K562 (cell line): ENCODE results near the gene MRPL22. TPM values are rescaled to one million over a fixed set of nuclear protein-coding genes. Genes with fewer than 3 reads are reported as not detected.

Experiments used
- ATAC-seq: fragments of 200-7000 bp; cut with Tn5 transposase; 3 replicates; pipeline ENCODE4 v1.9.1; 2020; ENCODE audit warnings: moderate library complexity
- BruUV-seq: library from RNA; stranded (reverse); fragments of 400-500 nt; replicated peaks from 2 replicates; lab custom pipeline; 2021; lab: Mats Ljungman, UMichigan
- CTCF ChIA-PET: fragments of 300-600 bp; formaldehyde crosslinking; extraction: SDS; loops from one replicate; lab custom pipeline; 2021; ENCODE audit warnings: low intra/inter-chr PET ratio; lab: Yijun Ruan, JAX
- POLR2A ChIA-PET: fragments of 300-600, 350-650 bp; sonication (Branson Sonifier 250); formaldehyde crosslinking; extraction: SDS; loops from one replicate; lab custom pipeline; 2021; ENCODE audit warnings: antibody characterized with exemption, inconsistent platforms; lab: Yijun Ruan, JAX
- DNase-seq, 4 experiments: peaks; one replicate each; pipeline versions ENCODE4 v3.0.0 to v3.0.0-alpha.2; 2011 to 2018; ENCODE audit warnings: low spot score in 3 of 4, mixed read lengths in 3 of 4; ENCODE audit errors: extremely low read depth in 1 of 4
- FAIRE-seq: peaks from 2 replicates; lab custom pipeline; 2011; peaks lifted over from hg19 to GRCh38; lab: Jason Lieb, UNC
- H2AFZ ChIP-seq: 2 replicates; pipeline ENCODE4 v1.6.0; 2011; ENCODE audit warnings: low read depth, low read length, control low read depth, inconsistent platforms
- H3K27ac ChIP-seq: fragments of 200-600 bp; 3 replicates; pipeline ENCODE4 v1.8.0; 2011; ENCODE audit warnings: low read depth, mild to moderate bottlenecking, control low read depth, inconsistent platforms, low read length, moderate library complexity, mixed read lengths; ENCODE audit errors: extremely low read depth
- H3K27me3 ChIP-seq, 2 experiments: fragments of 300-600 bp in 1 of 2; 2 replicates in 1 of 2; 3 replicates in 1 of 2; pipeline versions ENCODE4 v1.6.0 to v1.8.0; 2011; ENCODE audit warnings: inconsistent platforms in 2 of 2, low read length in 2 of 2, mild to moderate bottlenecking in 1 of 2, mixed read lengths in 1 of 2, moderate library complexity in 1 of 2; ENCODE audit not compliant: control insufficient read depth in 2 of 2, insufficient read depth in 2 of 2
- H3K36me3 ChIP-seq: fragments of 300-600 bp; 3 replicates; pipeline ENCODE4 v1.8.0; 2011; ENCODE audit warnings: mild to moderate bottlenecking, low read length, inconsistent platforms; ENCODE audit not compliant: control insufficient read depth, insufficient read depth
- H3K4me1 ChIP-seq, 2 experiments: fragments of 200-600 bp in 1 of 2; replicated peaks in 1 of 2; 2 replicates in 1 of 2; 3 replicates in 1 of 2; pipeline versions ENCODE4 v1.5.1 to v1.8.0; 2011; ENCODE audit warnings: inconsistent platforms in 2 of 2, low read length in 2 of 2, mild to moderate bottlenecking in 1 of 2, mixed read lengths in 1 of 2, moderate library complexity in 1 of 2; ENCODE audit not compliant: control insufficient read depth in 2 of 2, insufficient read depth in 2 of 2
- H3K4me2 ChIP-seq: 2 replicates; pipeline ENCODE4 v1.6.1; 2011; ENCODE audit warnings: low read length, control low read depth, inconsistent platforms, mixed read lengths; ENCODE audit not compliant: insufficient read depth
- H3K4me3 ChIP-seq: fragments of 200-600 bp; sonication (generic), shearing (Covaris generic); 2 replicates; pipeline ENCODE4 v1.5.1; 2016; ENCODE audit warnings: control low read depth, inconsistent platforms
- H3K79me2 ChIP-seq: fragments of 200-600 bp; 3 replicates; pipeline ENCODE4 v1.8.0; 2011; ENCODE audit warnings: low read length, inconsistent platforms; ENCODE audit not compliant: control insufficient read depth, insufficient read depth
- H3K9ac ChIP-seq, 2 experiments: 2 replicates each; pipeline versions ENCODE4 v1.6.0 to v1.6.1; 2011; ENCODE audit warnings: low read depth in 2 of 2, low read length in 2 of 2, control low read depth in 1 of 2, inconsistent platforms in 1 of 2, mild to moderate bottlenecking in 1 of 2, mixed read lengths in 1 of 2; ENCODE audit not compliant: insufficient read depth in 1 of 2
- H3K9me1 ChIP-seq: one replicate; pipeline ENCODE4 v1.6.0; 2011; ENCODE audit warnings: inconsistent platforms, mild to moderate bottlenecking, low read length, moderate library complexity; ENCODE audit not compliant: control insufficient read depth, insufficient read depth
- H3K9me3 ChIP-seq: replicated peaks from 2 replicates; pipeline ENCODE4 v1.5.1; 2011; ENCODE audit warnings: low read depth, low read length, inconsistent platforms; ENCODE audit not compliant: control insufficient read depth, insufficient read depth
- H4K20me1 ChIP-seq: replicated peaks from 2 replicates; pipeline ENCODE4 v1.6.1; 2011; ENCODE audit warnings: low read length, inconsistent platforms, mixed read lengths; ENCODE audit not compliant: control insufficient read depth, insufficient read depth
- FOXJ2 ChIP-seq: fragments of 200-800 bp; sonication (Bioruptor generic); IDR thresholded peaks from 2 replicates; pipeline ENCODE4 v1.6.1; 2016; ENCODE audit warnings: missing genetic modification characterization, missing compliant biosample characterization
- HDGF ChIP-seq: fragments of 450-650 bp; IDR thresholded peaks from 2 replicates; pipeline ENCODE4 v1.6.1; 2016
- JUN ChIP-seq, 2 experiments: sonication (generic) in 1 of 2; formaldehyde crosslinking in 1 of 2; IDR thresholded peaks; 2 replicates each; pipeline versions ENCODE4 v1.6.1 to v1.8.0; 2012 to 2022; ENCODE audit warnings: borderline replicate concordance in 2 of 2, mild to moderate bottlenecking in 2 of 2, improper control_type of control experiment in 1 of 2, low read depth in 1 of 2, low read length in 1 of 2, missing genetic modification reagents in 1 of 2
- NCOR1 ChIP-seq: fragments of 450-650 bp; IDR thresholded peaks from 2 replicates; pipeline ENCODE4 v1.6.1; 2016; ENCODE audit warnings: mild to moderate bottlenecking, moderate library complexity
- PHTF2 ChIP-seq: fragments of 250-450 bp; sonication (Bioruptor Pico); IDR thresholded peaks from 2 replicates; pipeline ENCODE4 v1.5.0; 2021; ENCODE audit warnings: mild to moderate bottlenecking
- RBM14 ChIP-seq: fragments of 200-400 bp; formaldehyde crosslinking; IDR thresholded peaks from 2 replicates; pipeline ENCODE4 v1.6.1; 2018; ENCODE audit warnings: low read depth, mild to moderate bottlenecking, low read length, moderate library complexity, borderline replicate concordance; ENCODE audit not compliant: insufficient read depth
- SRSF3 ChIP-seq: fragments of 200-400 bp; formaldehyde crosslinking; IDR thresholded peaks from 2 replicates; pipeline ENCODE4 v1.6.1; 2016; ENCODE audit warnings: mild to moderate bottlenecking, low read length, moderate library complexity; ENCODE audit not compliant: insufficient read depth
- TAF9B ChIP-seq: fragments of 450-650 bp; IDR thresholded peaks from 2 replicates; pipeline ENCODE4 v1.6.1; 2018; ENCODE audit warnings: mild to moderate bottlenecking; ENCODE audit not compliant: partially characterized antibody
- ZNF165 ChIP-seq: fragments of 250-450 bp; sonication (Bioruptor Pico); IDR thresholded peaks from 2 replicates; pipeline ENCODE4 v1.4.0; 2020; ENCODE audit warnings: borderline replicate concordance
- ZNF197 ChIP-seq: fragments of 200-800 bp; sonication (Bioruptor generic); IDR thresholded peaks from 2 replicates; pipeline ENCODE4 v1.6.1; 2016; ENCODE audit warnings: low read depth, missing genetic modification characterization, missing compliant biosample characterization
- WGBS: fragments of 100-300 bp; shearing (Covaris generic); methylation state at CpG from one replicate; pipeline ENCODE4 v1.1.6; 2016; ENCODE audit warnings: low coverage, mixed read lengths; ENCODE audit not compliant: insufficient coverage; ENCODE audit errors: missing lambda C conversion rate; 5-methylcytosine and 5-hydroxymethylcytosine counted together
- in situ Hi-C: fragments of 300-500 bp; cut with MboI; formaldehyde crosslinking; loops from 4 replicates; pipeline ENCODE4 v1.15.0; 2018; ENCODE audit warnings: inconsistent platforms, mixed read lengths
- intact Hi-C: fragments of 100-400 bp; cut with micrococcal nuclease; formaldehyde crosslinking; loops from 2 replicates; pipeline ENCODE4 v1.14.2; 2022
- polyA plus RNA-seq, 8 experiments: library from polyadenylated mRNA; depleted of rRNA in 4 of 8; stranded (reverse) in 5 of 8; unstranded in 3 of 8; fragments of >200 nt; fragmentation: Nextera tagmentation in 2 of 8; fragmentation: Illumina TruSeq in 1 of 8; extraction: Ambion mirVana in 2 of 8; extraction: Trizol in 1 of 8; gene quantifications; 2 replicates each; pipeline versions ENCODE4 v1.2.1 to v1.2.3, GENCODE V29; 2011 to 2014; ENCODE audit warnings: inconsistent platforms in 1 of 8, missing spikeins in 1 of 8
- total RNA-seq, 7 experiments: library from RNA; depleted of rRNA in 6 of 7; stranded (reverse); fragments of >200 nt in 6 of 7; fragmentation: Illumina TruSeq in 2 of 7; extraction: Trizol in 2 of 7; gene quantifications; 2 replicates each; pipeline versions ENCODE4 v1.2.1 to v1.2.3, GENCODE V29; 2011 to 2021; ENCODE audit warnings: low replicate concordance in 1 of 7
- TF ChIP-seq, protein P1 (sequence below): fragments of 450-650 bp; IDR thresholded peaks from 2 replicates; pipeline ENCODE4 v1.6.1; 2016; ENCODE audit warnings: antibody characterized with exemption
- TF ChIP-seq, protein P2 (sequence below): fragments of 450-650 bp; IDR thresholded peaks from 2 replicates; pipeline ENCODE4 v1.6.1; 2018; ENCODE audit not compliant: partially characterized antibody
- TF ChIP-seq, protein P3 (sequence below): fragments of 250-450 bp; sonication (Bioruptor Pico); IDR thresholded peaks from 2 replicates; pipeline ENCODE4 v1.4.0; 2020; ENCODE audit warnings: mild to moderate bottlenecking, moderate library complexity, borderline replicate concordance
- TF ChIP-seq, protein P4 (sequence below): sonication (generic); formaldehyde crosslinking; IDR thresholded peaks from 2 replicates; pipeline ENCODE4 v1.9.0; 2022; ENCODE audit warnings: mild to moderate bottlenecking, missing genetic modification reagents

Gene MRPL22
- total and polyA plus RNA-seq, 9 of the 15 experiments (the other 6 are each of a cell fraction or from before 2014, with no cell fraction given): 41.1 to 424 (median 102) TPM

DNA sequence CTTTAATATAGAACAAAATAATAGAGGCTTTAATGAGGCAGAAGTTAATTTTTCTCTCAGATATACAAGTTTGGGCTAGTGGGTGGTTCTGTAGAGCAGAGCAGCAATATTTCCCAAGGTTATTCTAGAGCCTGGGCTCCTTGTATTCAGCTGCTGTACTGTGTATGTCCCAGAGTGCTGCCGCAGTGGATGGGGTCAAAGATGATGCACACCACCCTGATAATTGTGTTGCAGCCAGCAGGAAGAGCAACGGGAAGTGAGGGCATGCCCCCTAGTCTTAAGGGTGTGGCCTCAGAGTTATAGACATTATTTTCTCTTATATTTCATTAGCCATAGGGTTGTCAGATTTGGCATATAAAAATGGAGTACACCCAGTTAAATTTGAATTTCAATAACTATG is 48.8 kb downstream of the MRPL22 start:
- no peaks in the 10 kb centered on the region for H3K36me3 ChIP-seq
- no TSS peak for BruUV-seq
- no peak overlapping the region for H3K4me3 ChIP-seq
- no peak overlapping the region for H3K9ac ChIP-seq
- CTCF ChIA-PET: no interaction called here
- WGBS: 0% methylated on average over 2 of the region's 2 CpGs
- H4K20me1 ChIP-seq: no peaks in the 10 kb centered on the region
- no peak overlapping the region for H2AFZ ChIP-seq
- no peak overlapping the region for H3K4me2 ChIP-seq
- H3K27me3 ChIP-seq: peaks cover 6 to 19% of the 10 kb centered on the region in 2 experiments; a peak in 4 of 5 replicates
- in situ Hi-C loops (loop anchor here (10.0 kb wide), 1 partner anchor 335 kb away; no protein-coding TSS in a partner anchor), intact Hi-C loops (no loop called here)
- DNase-seq (no peak), ATAC-seq (no peak), FAIRE-seq (no peak)
- POLR2A ChIA-PET: interaction anchor here (0.8 to 1.4 kb wide), 2 partner anchors 15 to 33 kb away, joined by 3 read pairs; no protein-coding TSS in a partner anchor
- H3K9me3 ChIP-seq: peaks cover 2% of the 10 kb centered on the region; the same call in 1 of the 2 replicates
- no peaks in the 10 kb centered on the region for H3K9me1 ChIP-seq
- H3K79me2 ChIP-seq: no peaks in the 10 kb centered on the region
- no peaks in the 10 kb centered on the region for H3K4me1 ChIP-seq
- no peak overlapping the region for H3K27ac ChIP-seq
- no peak for TF ChIP-seq RBM14
- no peak for TF ChIP-seq HDGF
- no peak for TF ChIP-seq ZNF197 (CRISPR knock-in tag)
- TF ChIP-seq TAF9B: no peak
- TF ChIP-seq, protein P1, sequence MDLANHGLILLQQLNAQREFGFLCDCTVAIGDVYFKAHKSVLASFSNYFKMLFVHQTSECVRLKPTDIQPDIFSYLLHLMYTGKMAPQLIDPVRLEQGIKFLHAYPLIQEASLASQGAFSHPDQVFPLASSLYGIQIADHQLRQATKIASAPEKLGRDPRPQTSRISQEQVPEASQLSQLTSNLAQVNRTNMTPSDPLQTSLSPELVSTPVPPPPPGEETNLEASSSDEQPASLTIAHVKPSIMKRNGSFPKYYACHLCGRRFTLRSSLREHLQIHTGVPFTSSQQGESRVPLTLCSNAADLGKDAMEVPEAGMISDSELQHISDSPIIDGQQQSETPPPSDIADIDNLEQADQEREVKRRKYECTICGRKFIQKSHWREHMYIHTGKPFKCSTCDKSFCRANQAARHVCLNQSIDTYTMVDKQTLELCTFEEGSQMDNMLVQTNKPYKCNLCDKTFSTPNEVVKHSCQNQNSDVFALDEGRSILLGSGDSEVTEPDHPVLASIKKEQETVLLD: no peak
- TF ChIP-seq PHTF2 (CRISPR knock-in tag): no peak
- TF ChIP-seq, protein P2, sequence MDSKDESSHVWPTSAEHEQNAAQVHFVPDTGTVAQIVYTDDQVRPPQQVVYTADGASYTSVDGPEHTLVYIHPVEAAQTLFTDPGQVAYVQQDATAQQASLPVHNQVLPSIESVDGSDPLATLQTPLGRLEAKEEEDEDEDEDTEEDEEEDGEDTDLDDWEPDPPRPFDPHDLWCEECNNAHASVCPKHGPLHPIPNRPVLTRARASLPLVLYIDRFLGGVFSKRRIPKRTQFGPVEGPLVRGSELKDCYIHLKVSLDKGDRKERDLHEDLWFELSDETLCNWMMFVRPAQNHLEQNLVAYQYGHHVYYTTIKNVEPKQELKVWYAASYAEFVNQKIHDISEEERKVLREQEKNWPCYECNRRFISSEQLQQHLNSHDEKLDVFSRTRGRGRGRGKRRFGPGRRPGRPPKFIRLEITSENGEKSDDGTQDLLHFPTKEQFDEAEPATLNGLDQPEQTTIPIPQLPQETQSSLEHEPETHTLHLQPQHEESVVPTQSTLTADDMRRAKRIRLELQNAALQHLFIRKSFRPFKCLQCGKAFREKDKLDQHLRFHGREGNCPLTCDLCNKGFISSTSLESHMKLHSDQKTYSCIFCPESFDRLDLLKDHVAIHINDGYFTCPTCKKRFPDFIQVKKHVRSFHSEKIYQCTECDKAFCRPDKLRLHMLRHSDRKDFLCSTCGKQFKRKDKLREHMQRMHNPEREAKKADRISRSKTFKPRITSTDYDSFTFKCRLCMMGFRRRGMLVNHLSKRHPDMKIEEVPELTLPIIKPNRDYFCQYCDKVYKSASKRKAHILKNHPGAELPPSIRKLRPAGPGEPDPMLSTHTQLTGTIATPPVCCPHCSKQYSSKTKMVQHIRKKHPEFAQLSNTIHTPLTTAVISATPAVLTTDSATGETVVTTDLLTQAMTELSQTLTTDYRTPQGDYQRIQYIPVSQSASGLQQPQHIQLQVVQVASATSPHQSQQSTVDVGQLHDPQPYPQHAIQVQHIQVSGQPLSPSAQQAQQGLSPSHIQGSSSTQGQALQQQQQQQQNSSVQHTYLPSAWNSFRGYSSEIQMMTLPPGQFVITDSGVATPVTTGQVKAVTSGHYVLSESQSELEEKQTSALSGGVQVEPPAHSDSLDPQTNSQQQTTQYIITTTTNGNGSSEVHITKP: no peak
- TF ChIP-seq FOXJ2 (tag): no peak
- TF ChIP-seq JUN (IDR thresholded peaks at IDR 0.05; ENCODE audit: borderline replicate concordance, low read depth, low read length): no peak
- no peak for TF ChIP-seq JUN (CRISPR knock-in tag; IDR thresholded peaks at IDR 0.05; ENCODE audit: borderline replicate concordance)
- TF ChIP-seq ZNF165: no peak
- TF ChIP-seq, protein P3, sequence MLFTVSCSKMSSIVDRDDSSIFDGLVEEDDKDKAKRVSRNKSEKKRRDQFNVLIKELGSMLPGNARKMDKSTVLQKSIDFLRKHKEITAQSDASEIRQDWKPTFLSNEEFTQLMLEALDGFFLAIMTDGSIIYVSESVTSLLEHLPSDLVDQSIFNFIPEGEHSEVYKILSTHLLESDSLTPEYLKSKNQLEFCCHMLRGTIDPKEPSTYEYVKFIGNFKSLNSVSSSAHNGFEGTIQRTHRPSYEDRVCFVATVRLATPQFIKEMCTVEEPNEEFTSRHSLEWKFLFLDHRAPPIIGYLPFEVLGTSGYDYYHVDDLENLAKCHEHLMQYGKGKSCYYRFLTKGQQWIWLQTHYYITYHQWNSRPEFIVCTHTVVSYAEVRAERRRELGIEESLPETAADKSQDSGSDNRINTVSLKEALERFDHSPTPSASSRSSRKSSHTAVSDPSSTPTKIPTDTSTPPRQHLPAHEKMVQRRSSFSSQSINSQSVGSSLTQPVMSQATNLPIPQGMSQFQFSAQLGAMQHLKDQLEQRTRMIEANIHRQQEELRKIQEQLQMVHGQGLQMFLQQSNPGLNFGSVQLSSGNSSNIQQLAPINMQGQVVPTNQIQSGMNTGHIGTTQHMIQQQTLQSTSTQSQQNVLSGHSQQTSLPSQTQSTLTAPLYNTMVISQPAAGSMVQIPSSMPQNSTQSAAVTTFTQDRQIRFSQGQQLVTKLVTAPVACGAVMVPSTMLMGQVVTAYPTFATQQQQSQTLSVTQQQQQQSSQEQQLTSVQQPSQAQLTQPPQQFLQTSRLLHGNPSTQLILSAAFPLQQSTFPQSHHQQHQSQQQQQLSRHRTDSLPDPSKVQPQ (CRISPR knock-in tag): no peak
- TF ChIP-seq, protein P4, sequence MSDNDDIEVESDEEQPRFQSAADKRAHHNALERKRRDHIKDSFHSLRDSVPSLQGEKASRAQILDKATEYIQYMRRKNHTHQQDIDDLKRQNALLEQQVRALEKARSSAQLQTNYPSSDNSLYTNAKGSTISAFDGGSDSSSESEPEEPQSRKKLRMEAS (CRISPR knock-in tag): no peak
- no peak for TF ChIP-seq NCOR1
- TF ChIP-seq SRSF3: no peak
